Coronary artery (tissue), 2 donors: ENCODE data around the gene ETS2.
"Not testable (repeated sequence)": the region's sequence is repeated elsewhere in the genome, so short reads cannot be mapped to it uniquely, and the experiment has no call there.

ENCODE experiments used
- DNase-seq: peaks from one replicate; pipeline ENCODE4 v3.0.0-alpha.2; 2017; ENCODE audit warnings: low spot score
- H3K27ac ChIP-seq, 2 donors: fragments of 200-600 bp; sonication (generic); one replicate each; pipeline ENCODE4 v1.5.1; 2016 to 2019
- H3K4me3 ChIP-seq: fragments of 200-600 bp; sonication (generic); 2 replicates; pipeline ENCODE4 v1.5.1; 2016; ENCODE audit warnings: mild to moderate bottlenecking, moderate library complexity
- TF ChIP-seq, protein P1 (sequence below): fragments of 200-600 bp; sonication (generic); IDR thresholded peaks from one replicate; pipeline ENCODE4 v1.5.1; 2019; ENCODE audit warnings: antibody characterized with exemption

The ETS2 gene

DNA sequence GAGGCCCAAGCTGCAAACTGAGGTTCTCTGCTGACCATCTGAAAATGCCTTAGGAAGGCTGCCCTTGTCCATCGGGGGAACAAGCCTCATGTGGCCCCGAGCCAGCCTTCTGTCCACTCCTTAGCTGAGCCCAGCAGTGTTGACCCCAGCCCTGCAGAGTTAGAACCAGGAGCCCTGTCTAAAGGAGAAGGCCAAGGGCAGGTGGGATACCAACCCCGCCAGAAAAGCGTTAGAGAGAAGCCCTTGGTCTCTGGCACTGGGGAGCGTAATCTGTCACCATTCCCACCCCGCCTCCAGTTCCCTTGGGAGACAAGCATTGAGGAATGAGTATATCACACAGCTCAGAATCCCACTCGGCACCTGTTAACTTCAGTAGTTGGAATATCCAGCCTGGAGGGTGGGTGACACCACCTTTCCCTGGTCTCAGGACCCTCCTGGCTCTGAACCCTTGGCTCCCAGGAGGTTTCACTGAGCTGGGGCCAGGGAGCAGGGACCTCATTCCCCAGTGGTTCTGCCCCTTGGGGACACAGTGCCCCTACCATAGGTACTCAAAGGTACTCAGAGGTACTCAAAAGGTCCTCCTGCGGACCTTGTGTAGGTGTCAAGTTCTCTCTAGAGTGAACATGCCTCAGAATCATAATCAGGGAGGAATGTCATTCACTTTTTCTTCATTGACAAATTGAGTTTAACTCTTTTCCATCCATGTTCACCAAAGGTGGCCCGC lies 16.4 kb downstream of the ETS2 start:
- Histone ChIP-seq H3K4me3 (no peak overlapping the region), H3K27ac (peak overlapping the region; percentile 85 to 90)
- TF ChIP-seq, protein P1, sequence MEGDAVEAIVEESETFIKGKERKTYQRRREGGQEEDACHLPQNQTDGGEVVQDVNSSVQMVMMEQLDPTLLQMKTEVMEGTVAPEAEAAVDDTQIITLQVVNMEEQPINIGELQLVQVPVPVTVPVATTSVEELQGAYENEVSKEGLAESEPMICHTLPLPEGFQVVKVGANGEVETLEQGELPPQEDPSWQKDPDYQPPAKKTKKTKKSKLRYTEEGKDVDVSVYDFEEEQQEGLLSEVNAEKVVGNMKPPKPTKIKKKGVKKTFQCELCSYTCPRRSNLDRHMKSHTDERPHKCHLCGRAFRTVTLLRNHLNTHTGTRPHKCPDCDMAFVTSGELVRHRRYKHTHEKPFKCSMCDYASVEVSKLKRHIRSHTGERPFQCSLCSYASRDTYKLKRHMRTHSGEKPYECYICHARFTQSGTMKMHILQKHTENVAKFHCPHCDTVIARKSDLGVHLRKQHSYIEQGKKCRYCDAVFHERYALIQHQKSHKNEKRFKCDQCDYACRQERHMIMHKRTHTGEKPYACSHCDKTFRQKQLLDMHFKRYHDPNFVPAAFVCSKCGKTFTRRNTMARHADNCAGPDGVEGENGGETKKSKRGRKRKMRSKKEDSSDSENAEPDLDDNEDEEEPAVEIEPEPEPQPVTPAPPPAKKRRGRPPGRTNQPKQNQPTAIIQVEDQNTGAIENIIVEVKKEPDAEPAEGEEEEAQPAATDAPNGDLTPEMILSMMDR: no peak
- DNase-seq: no peak

DNA sequence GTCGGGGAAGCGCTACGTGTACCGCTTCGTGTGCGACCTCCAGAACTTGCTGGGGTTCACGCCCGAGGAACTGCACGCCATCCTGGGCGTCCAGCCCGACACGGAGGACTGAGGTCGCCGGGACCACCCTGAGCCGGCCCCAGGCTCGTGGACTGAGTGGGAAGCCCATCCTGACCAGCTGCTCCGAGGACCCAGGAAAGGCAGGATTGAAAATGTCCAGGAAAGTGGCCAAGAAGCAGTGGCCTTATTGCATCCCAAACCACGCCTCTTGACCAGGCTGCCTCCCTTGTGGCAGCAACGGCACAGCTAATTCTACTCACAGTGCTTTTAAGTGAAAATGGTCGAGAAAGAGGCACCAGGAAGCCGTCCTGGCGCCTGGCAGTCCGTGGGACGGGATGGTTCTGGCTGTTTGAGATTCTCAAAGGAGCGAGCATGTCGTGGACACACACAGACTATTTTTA lies 17.1 kb downstream of the ETS2 start:
- Histone ChIP-seq H3K4me3 (peak overlapping the region; percentile 23), H3K27ac (peak overlapping the region; percentile 85 to 90)
- TF ChIP-seq, protein P1: no peak
- DNase-seq: peak; percentile 70

DNA sequence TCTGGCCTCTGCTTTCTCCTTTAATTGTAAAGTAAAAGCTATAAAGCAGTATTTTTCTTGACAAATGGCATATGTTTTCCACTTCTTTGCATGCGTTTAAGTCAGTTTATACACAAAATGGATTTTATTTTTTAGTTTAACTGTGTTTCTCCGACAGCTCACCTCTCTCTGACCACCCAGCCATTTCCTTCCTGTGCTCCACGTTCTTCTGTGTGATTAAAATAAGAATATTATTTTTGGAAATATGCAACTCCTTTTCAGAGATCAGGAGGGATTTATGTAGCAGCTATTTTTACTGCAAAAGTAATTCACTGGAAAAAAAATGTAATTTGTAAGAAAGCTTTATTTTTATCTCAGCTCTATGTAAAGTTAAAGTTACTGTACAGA lies 18.0 kb downstream of the ETS2 start:
- peak overlapping the region; percentile 86 to 90 for H3K27ac ChIP-seq
- TF ChIP-seq, protein P1: no peak
- DNase-seq: no peak
- no peak overlapping the region for H3K4me3 ChIP-seq

DNA sequence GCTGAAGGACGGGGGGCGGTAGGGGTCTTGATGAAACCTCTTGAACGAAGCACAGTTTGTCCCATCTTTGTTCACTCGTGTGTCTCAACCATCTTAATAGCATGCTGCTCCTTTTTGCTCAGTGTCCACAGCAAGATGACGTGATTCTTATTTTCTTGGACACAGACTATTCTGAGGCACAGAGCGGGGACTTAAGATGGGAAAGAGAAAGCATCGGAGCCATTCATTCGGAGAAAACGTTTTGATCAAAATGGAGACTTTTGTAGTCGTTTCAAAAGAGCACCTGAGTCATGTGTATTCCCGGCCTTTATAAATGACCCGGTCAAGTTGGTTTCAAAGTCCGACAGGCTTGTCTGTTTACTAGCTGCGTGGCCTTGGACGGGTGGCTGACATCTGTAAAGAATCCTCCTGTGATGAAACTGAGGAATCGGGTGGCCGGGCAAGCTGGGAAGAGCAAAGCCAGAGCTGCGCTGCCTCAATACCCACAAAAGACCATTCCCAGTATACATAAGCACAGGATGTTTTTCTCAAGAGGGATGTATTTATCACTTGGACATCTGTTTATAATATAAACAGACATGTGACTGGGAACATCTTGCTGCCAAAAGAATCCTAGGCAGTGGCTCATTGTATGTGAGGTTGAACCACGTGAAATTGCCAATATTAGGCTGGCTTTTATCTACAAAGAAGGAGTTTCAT lies 18.5 kb downstream of the ETS2 start:
- TF ChIP-seq, protein P1: no peak
- Histone ChIP-seq H3K27ac (peak overlapping the region; percentile 86 to 90), H3K4me3 (no peak overlapping the region)
- DNase-seq: peak; percentile 63

DNA sequence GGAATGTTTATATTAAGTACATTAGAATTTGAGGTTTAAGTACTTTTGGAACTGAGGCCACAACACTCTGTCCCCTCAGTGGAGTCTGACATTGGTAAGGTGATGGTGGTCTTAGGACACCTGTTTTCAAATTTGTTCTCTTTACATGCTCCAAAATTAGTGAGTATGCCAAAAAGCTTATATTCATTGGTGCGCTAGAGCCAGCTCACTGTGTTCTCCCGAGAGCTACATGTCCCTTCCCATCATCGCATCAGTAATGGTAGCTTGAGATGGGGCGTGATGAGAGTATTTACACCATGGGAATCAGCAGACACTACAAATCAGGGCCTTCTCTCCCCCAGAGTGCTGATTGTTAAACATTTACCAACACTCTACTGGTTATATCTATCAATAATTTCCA lies 19.5 kb downstream of the ETS2 start:
- TF ChIP-seq, protein P1: no peak
- peak overlapping the region; percentile 42 to 90 for H3K27ac ChIP-seq
- no peak for DNase-seq

DNA sequence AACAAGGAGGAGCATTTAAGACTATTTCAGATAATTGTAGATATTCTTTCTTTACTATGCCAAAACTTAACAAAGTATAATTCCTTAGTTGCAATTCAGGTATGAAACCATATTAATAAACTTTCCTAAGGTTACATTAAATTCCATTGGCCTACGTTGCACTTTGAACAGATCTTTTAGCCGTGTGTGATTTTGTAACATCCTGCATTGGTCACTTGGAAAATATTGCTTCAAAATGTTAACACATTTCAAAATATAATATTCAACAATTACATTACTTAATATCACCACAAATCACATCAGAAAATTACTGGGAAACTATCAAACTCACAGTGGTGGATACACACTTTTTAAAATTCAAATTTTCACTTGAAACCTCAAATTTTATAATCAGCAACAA lies 20.2 kb downstream of the ETS2 start:
- TF ChIP-seq, protein P1: no peak
- DNase-seq: no peak
- Histone ChIP-seq H3K27ac (no peak overlapping the region), H3K4me3 (no peak overlapping the region)

More for the DNA sequence above, 19.5 kb downstream of the ETS2 start:
- H3K4me3 ChIP-seq: no peak overlapping the region

DNA sequence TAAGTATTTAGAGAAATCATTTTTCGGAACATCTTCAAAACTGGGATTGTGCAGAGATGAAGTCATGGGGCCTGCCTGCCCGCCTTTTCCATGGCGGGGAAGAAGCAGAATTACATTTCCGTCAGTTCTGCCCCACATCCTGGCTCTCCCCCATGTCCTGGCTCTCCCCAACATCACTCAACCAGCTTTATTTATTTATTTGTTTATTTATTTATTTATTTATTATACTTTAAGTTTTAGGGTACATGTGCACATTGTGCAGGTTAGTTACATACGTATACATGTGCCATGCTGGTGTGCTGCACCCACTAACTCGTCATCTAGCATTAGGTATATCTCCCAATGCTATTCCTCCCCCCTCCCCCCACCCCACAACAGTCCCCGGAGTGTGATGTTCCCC lies 22.4 kb downstream of the ETS2 start:
- DNase-seq, H3K4me3 ChIP-seq, H3K27ac ChIP-seq: not testable (repeated sequence)
